Caco-2 (cell line): ENCODE data around the gene PRCP. TPM values are rescaled to one million over a fixed set of nuclear protein-coding genes. Genes with fewer than 3 reads are reported as not detected.

Experiments
- BruUV-seq: library from RNA; stranded (reverse); fragments of 400-500 nt; replicated peaks from 2 replicates; lab custom pipeline; 2021; lab: Mats Ljungman, UMichigan
- CTCF ChIA-PET: fragments of 300-600 bp; sonication (Branson Sonifier 250); formaldehyde crosslinking; loops from one replicate; lab custom pipeline; 2022; ENCODE audit warnings: antibody characterized with exemption; lab: Charles Lee
- POLR2A ChIA-PET: fragments of 300-600 bp; sonication (Branson Sonifier 250); formaldehyde crosslinking; loops from one replicate; lab custom pipeline; 2022; ENCODE audit warnings: antibody characterized with exemption; lab: Charles Lee
- DNase-seq, 2 experiments: peaks; one replicate each; pipeline versions ENCODE4 v3.0.0 to v3.0.0-alpha.2; 2020 to 2022
- H3K27me3 ChIP-seq: replicated peaks from 2 replicates; pipeline ENCODE4 v1.6.0; 2011; ENCODE audit warnings: low read length; ENCODE audit not compliant: control insufficient read depth, insufficient read depth
- H3K36me3 ChIP-seq: 2 replicates; pipeline ENCODE4 v1.5.1; 2011; ENCODE audit warnings: low read length; ENCODE audit not compliant: control insufficient read depth, insufficient read depth
- H3K4me1 ChIP-seq: fragments of 250-450 bp; sonication (Bioruptor Pico); 2 replicates; pipeline ENCODE4 v1.5.1; 2020; ENCODE audit warnings: mild to moderate bottlenecking
- H3K4me3 ChIP-seq: 2 replicates; pipeline ENCODE4 v1.5.1; 2011; ENCODE audit warnings: low read depth, mild to moderate bottlenecking, control low read depth, low read length
- H3K9me3 ChIP-seq: fragments of 250-450 bp; sonication (Bioruptor Pico); 2 replicates; pipeline ENCODE4 v1.5.1; 2020; ENCODE audit warnings: mild to moderate bottlenecking, moderate library complexity
- H3K27ac Mint-ChIP-seq: one replicate; pipeline ENCODE4 v1.8.0; 2022; ENCODE audit warnings: mixed read lengths; ENCODE audit not compliant: unreplicated experiment
- H3K27me3 Mint-ChIP-seq: one replicate; pipeline ENCODE4 v1.8.0; 2022; ENCODE audit warnings: mixed read lengths; ENCODE audit not compliant: insufficient read depth, unreplicated experiment
- H3K36me3 Mint-ChIP-seq: one replicate; pipeline ENCODE4 v1.8.0; 2022; ENCODE audit warnings: mild to moderate bottlenecking, mixed read lengths; ENCODE audit not compliant: insufficient read depth, unreplicated experiment
- H3K4me1 Mint-ChIP-seq: one replicate; pipeline ENCODE4 v1.8.0; 2022; ENCODE audit warnings: low read depth, mixed read lengths; ENCODE audit not compliant: unreplicated experiment
- H3K4me3 Mint-ChIP-seq: one replicate; pipeline ENCODE4 v1.8.0; 2022; ENCODE audit warnings: mild to moderate bottlenecking, moderate library complexity, mixed read lengths; ENCODE audit not compliant: unreplicated experiment
- H3K9me3 Mint-ChIP-seq: one replicate; pipeline ENCODE4 v1.8.0; 2022; ENCODE audit warnings: mixed read lengths; ENCODE audit not compliant: unreplicated experiment
- intact Hi-C: fragments of 100-400 bp; cut with micrococcal nuclease; formaldehyde crosslinking; loops from one replicate; pipeline ENCODE4 v1.10.0; 2022; ENCODE audit not compliant: unreplicated experiment
- total RNA-seq: library from RNA; stranded (reverse); gene quantifications from 2 replicates; pipeline ENCODE4 v1.2.3, GENCODE V29; 2022
- TF ChIP-seq, protein P1 (sequence below), 2 experiments: fragments of 200-600 bp in 1 of 2; IDR thresholded peaks; 1 replicate in 1 of 2; 2 replicates in 1 of 2; pipeline versions ENCODE4 v1.5.1 to v1.8.0; 2011 to 2022; ENCODE audit warnings: antibody characterized with exemption in 1 of 2, control low read depth in 1 of 2, inconsistent platforms in 1 of 2, low read depth in 1 of 2, low read length in 1 of 2, mild to moderate bottlenecking in 1 of 2, moderate library complexity in 1 of 2; ENCODE audit not compliant: insufficient read depth in 1 of 2, severe bottlenecking in 1 of 2, unreplicated experiment in 1 of 2

Gene PRCP
- total RNA-seq, 1 experiment from 2014 or later: 107 TPM

DNA sequence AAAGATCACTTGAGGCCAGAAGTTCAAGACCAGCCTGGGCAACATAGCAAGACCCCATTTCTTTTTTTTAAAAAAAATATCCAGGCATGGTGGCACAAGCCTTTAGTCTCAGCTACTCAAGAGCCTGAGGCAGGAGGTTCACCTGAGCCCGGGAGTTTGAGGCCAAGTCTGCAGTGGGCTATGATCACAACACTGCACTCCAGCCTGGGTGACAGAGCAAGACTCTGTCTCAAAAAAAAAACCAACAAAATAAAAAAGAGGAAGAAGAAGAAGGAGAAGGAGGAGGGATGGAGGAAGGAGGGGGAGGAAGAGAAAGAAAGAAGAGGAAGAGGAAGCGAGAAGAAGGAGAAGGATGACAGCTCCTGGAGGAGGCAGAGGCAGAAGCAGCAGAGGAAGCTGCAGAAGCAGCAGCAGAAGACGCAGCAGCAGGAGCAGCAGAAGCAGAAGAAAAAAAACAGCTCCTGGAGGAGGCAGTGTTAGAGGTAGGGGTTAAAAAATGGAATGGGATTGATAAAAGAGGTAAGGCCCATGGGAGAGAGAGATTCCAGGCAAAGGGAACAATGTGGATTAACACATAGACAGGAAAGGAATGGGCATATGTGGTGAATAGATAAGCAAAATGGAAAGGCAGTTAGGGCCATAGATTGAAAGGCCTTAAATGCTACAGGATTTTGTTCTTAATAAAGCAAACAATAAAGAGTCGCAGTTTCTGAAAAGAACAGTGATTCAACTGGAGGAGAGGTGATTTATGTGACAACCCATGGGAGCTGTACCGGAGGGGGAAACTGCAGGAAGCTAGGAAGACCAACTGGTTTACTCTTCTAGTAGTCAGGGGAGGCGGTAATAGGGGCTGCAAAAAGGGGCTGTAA, 10.9 kb downstream of the PRCP start:
- POLR2A ChIA-PET: interaction anchor here (3.6 kb wide), 1 partner anchor 11 kb away, joined by 15 read pairs; the partner anchor contains the start of gene PRCP
- intact Hi-C loops: no loop called here
- Histone ChIP-seq H3K36me3 (no peaks in the 10 kb centered on the region), H3K4me1 (peaks cover 8% of the 10 kb centered on the region; the same call in 1 of the 2 replicates), H3K27me3 (no peaks in the 10 kb centered on the region), H3K9me3 (no peaks in the 10 kb centered on the region), H3K4me3 (no peak overlapping the region)
- TF ChIP-seq, protein P1, sequence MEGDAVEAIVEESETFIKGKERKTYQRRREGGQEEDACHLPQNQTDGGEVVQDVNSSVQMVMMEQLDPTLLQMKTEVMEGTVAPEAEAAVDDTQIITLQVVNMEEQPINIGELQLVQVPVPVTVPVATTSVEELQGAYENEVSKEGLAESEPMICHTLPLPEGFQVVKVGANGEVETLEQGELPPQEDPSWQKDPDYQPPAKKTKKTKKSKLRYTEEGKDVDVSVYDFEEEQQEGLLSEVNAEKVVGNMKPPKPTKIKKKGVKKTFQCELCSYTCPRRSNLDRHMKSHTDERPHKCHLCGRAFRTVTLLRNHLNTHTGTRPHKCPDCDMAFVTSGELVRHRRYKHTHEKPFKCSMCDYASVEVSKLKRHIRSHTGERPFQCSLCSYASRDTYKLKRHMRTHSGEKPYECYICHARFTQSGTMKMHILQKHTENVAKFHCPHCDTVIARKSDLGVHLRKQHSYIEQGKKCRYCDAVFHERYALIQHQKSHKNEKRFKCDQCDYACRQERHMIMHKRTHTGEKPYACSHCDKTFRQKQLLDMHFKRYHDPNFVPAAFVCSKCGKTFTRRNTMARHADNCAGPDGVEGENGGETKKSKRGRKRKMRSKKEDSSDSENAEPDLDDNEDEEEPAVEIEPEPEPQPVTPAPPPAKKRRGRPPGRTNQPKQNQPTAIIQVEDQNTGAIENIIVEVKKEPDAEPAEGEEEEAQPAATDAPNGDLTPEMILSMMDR (IDR thresholded peaks at IDR 0.05; ENCODE audit: insufficient read depth in 1 of 2, low read depth in 1 of 2, low read length in 1 of 2, severe bottlenecking in 1 of 2, unreplicated experiment in 1 of 2): no peak
- Mint-ChIP-seq H3K27me3 (no peaks in the 10 kb centered on the region), H3K4me1 (peaks cover 6% of the 10 kb centered on the region), H3K36me3 (no peaks in the 10 kb centered on the region), H3K27ac (no peak overlapping the region), H3K9me3 (no peaks in the 10 kb centered on the region), H3K4me3 (no peak overlapping the region)
- no peak for DNase-seq
- no TSS peak for BruUV-seq
- CTCF ChIA-PET: interaction anchor here (1.6 kb wide), 1 partner anchor 11 kb away, joined by 4 read pairs; the partner anchor contains the start of gene PRCP

DNA sequence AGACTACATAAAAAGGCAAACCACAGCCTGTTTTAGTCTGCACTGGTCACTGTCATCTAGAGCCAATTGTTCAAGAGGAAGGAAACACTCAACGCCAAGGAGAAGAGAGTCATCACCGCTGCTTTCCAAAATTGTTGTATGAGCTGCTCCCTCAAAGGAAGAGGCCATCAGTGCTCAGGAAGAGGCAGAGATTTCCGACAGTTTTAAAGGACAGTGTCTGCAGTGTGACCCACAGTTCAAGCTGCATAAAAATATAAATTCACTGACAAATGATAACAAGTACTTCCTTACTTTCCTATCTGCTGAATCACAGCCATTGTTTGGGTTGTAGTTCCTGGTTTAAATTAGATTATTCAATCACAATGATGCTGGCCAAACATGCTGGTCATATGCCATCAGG, 16.4 kb downstream of the PRCP start:
- no peak for DNase-seq
- Mint-ChIP-seq H3K27ac (no peak overlapping the region), H3K4me1 (peaks cover 5% of the 10 kb centered on the region), H3K27me3 (no peaks in the 10 kb centered on the region), H3K9me3 (no peaks in the 10 kb centered on the region), H3K4me3 (no peak overlapping the region), H3K36me3 (no peaks in the 10 kb centered on the region)
- Histone ChIP-seq H3K36me3 (peaks cover 2% of the 10 kb centered on the region; the same call in 1 of the 2 replicates), H3K27me3 (no peaks in the 10 kb centered on the region), H3K4me1 (peaks cover 8% of the 10 kb centered on the region; the same call in 1 of the 2 replicates), H3K4me3 (no peak overlapping the region), H3K9me3 (no peaks in the 10 kb centered on the region)
- TF ChIP-seq, protein P1 (IDR thresholded peaks at IDR 0.05; ENCODE audit: insufficient read depth in 1 of 2, low read depth in 1 of 2, low read length in 1 of 2, severe bottlenecking in 1 of 2, unreplicated experiment in 1 of 2): no peak
- intact Hi-C loops: no loop called here
- no TSS peak for BruUV-seq
- CTCF ChIA-PET: no interaction called here
- POLR2A ChIA-PET: interaction anchor here (1.6 kb wide), 1 partner anchor 17 kb away, joined by 8 read pairs; the partner anchor contains the start of gene PRCP

- H3K27me3 Mint-ChIP-seq: no peaks in the 10 kb centered on the region
- Histone ChIP-seq H3K4me1 (no peaks in the 10 kb centered on the region), H3K27me3 (no peaks in the 10 kb centered on the region), H3K4me3 (no peak overlapping the region), H3K36me3 (no peaks in the 10 kb centered on the region; the same call in 1 of the 2 replicates), H3K9me3 (no peaks in the 10 kb centered on the region)
- CTCF ChIA-PET: no interaction called here
- intact Hi-C loops: no loop called here
- H3K9me3 Mint-ChIP-seq: no peaks in the 10 kb centered on the region
- H3K4me1 Mint-ChIP-seq: no peaks in the 10 kb centered on the region
- TF ChIP-seq, protein P1 (IDR thresholded peaks at IDR 0.05; ENCODE audit: insufficient read depth in 1 of 2, low read depth in 1 of 2, low read length in 1 of 2, severe bottlenecking in 1 of 2, unreplicated experiment in 1 of 2): no peak
- no peak overlapping the region for H3K27ac Mint-ChIP-seq
- H3K36me3 Mint-ChIP-seq: no peaks in the 10 kb centered on the region
- POLR2A ChIA-PET: no interaction called here
- no peak overlapping the region for H3K4me3 Mint-ChIP-seq
- no peak for DNase-seq
- BruUV-seq: no TSS peak
These were observed 25.3 kb downstream of the PRCP start for GRCh38 chr11:82874646-82875523.
